Measurements from ENCODE around the gene ZNF215.

- no peak for TF ChIP-seq CTCF (IDR thresholded peaks at IDR 0.05; ENCODE audit: poor library complexity, severe bottlenecking)
- TF ChIP-seq REST (IDR thresholded peaks at IDR 0.05; ENCODE audit: borderline replicate concordance) = no peak
- no peak for TF ChIP-seq EP300 (conservative IDR thresholded peaks at IDR 0.05; ENCODE audit: poor library complexity, severe bottlenecking)
- no peak for TF ChIP-seq EZH2 (IDR thresholded peaks at IDR 0.05; ENCODE audit: borderline replicate concordance, insufficient read depth, low read length, poor library complexity, severe bottlenecking)
Observed at GRCh38 chr11:6931146-6931713, 5.0 kb downstream of the ZNF215 start.
